ENCODE data around the gene ANKRD45.
"Not testable (repeated sequence)": the region's sequence is repeated elsewhere in the genome, so short reads cannot be mapped to it uniquely, and the experiment has no call there.

ANKRD45 gene

DNA sequence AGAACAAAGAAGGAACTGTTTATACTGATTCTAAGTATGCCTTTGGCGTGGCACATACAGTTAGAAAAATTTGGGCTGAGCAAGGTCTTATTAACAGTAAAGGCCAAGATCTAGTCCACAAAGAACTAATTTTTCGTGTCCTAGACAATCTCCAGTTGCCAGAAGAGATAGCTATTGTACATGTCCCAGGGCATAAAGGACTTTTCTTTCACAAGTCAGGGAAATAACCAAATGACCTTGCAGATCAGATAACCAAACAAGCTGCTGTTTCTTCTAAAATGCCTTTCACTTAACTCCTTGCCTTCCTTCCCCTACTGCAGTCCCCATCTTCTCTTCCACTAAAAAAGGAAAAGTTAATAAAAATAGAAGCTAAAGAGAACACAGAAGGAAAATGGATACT, 30.5 kb downstream of the ANKRD45 start:
- H3K4me2 ChIP-seq (ENCODE audit: low read length), result no peak overlapping the region
- no peak overlapping the region for H3K9ac ChIP-seq (ENCODE audit: low read depth, low read length)
- no peaks in the 10 kb centered on the region for H3K4me1 ChIP-seq (ENCODE audit: control insufficient read depth, insufficient read depth, low read length)
- no peaks in the 10 kb centered on the region for H3K9me3 ChIP-seq (replicated peaks; ENCODE audit: low read length)
- no peaks in the 10 kb centered on the region for H3K36me3 ChIP-seq (ENCODE audit: insufficient read depth, low read length)
- H3K27me3 ChIP-seq (ENCODE audit: control insufficient read depth, insufficient read depth, low read length), result no peaks in the 10 kb centered on the region
- H3K4me3 ChIP-seq (ENCODE audit: low read length), result no peak overlapping the region

DNA sequence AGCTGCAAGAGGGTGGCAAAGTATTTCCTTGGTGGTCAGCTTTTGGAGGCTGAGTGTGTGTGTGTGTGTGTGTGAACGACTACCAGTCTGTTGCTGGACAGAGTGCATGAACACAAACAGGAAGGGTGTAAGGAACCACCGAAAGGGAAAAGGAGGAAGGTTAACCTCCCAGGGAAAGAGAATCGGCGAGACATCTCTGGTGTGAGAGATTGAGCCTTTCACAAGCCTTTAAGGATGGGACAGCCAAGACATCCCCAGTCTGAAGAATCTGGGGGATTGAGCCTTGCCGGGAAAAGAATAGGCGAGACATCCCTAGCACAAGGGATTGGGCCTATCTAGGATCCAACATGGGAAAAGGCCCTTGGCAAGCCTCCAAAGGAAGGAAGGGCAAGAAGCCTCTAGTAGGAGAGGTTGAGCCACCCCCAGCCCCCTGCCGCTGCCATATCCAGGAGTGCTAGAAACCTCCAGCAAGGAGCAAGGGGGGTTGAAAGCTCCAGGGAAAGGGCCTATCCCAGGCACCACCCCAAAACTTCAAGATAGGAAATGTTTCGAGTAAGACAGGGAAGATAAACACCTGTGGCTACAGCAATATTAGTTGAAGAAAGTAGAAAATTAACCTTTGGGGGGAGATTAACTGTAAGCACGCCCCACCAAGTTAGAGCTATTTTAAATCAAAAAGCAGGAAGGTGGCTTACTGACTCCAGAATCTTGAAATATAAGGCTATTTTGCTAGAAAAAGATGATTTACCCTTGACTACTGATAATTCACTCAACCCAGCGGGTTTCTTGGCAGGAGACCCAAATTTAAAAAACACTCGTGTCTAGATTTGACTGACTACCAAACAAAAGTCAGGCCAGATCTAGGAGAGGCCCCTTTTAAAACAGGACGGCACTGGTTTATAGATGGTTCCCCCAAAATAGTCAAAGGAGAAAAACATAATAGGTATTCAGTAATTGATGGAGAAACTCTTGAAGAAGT, 31.3 kb downstream of the ANKRD45 start:
- no peaks in the 10 kb centered on the region for H3K27me3 ChIP-seq (ENCODE audit: control insufficient read depth, insufficient read depth, low read length)
- H3K36me3 ChIP-seq (ENCODE audit: insufficient read depth, low read length), result no peaks in the 10 kb centered on the region
- no peak overlapping the region for H3K4me3 ChIP-seq (ENCODE audit: low read length)
- no peak overlapping the region for H3K9ac ChIP-seq (ENCODE audit: low read depth, low read length)
- H3K9me3 ChIP-seq (replicated peaks; ENCODE audit: low read length), result no peaks in the 10 kb centered on the region
- H3K4me1 ChIP-seq (ENCODE audit: control insufficient read depth, insufficient read depth, low read length), result no peaks in the 10 kb centered on the region
- H3K4me2 ChIP-seq (ENCODE audit: low read length), result no peak overlapping the region

- H3K36me3 ChIP-seq (ENCODE audit: insufficient read depth, low read length); H3K4me3 ChIP-seq (ENCODE audit: low read length); H3K4me1 ChIP-seq (ENCODE audit: control insufficient read depth, insufficient read depth, low read length); H3K4me2 ChIP-seq (ENCODE audit: low read length); H3K27me3 ChIP-seq (ENCODE audit: control insufficient read depth, insufficient read depth, low read length); H3K9me3 ChIP-seq (replicated peaks; ENCODE audit: low read length); H3K9ac ChIP-seq (ENCODE audit: low read depth, low read length): not testable (repeated sequence)
Observed at GRCh38 chr1:173637236-173638042, 32.2 kb downstream of the ANKRD45 start.

DNA sequence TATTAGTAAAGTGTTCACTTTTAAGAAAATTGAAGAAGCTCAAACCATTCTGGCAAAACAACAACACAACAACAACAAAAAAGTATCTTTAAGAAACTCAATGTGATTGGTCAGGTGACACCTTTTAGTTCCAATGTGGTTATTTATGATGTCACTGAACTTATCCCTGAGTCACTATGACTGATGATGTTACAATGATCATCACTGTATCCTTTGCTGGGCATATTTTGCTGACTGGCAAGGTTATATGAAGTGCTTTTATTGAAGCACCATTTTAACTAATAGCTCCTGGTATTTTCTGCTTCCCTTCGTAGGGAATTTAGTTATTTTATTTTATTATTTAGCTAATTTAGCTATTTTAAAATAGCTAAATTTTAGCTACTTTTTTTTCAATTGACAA, 34.5 kb downstream of the ANKRD45 start, which contains the start of gene TEX50:
TEX50 (plus strand) TSS at position 223 of the 400 bp plus-strand sequence. CDS start 184 bp downstream, outside the sequence.
- no peaks in the 10 kb centered on the region for H3K4me1 ChIP-seq (ENCODE audit: control insufficient read depth, insufficient read depth, low read length)
- no peaks in the 10 kb centered on the region for H3K9me3 ChIP-seq (replicated peaks; ENCODE audit: low read length)
- no peak within 1 kb of the TSS for H3K9ac ChIP-seq (ENCODE audit: low read depth, low read length)
- no peaks in the 10 kb centered on the region for H3K27me3 ChIP-seq (ENCODE audit: control insufficient read depth, insufficient read depth, low read length)
- no peak within 1 kb of the TSS for H3K4me3 ChIP-seq (ENCODE audit: low read length)
- no peak within 1 kb of the TSS for H3K4me2 ChIP-seq (ENCODE audit: low read length)
- H3K36me3 ChIP-seq (ENCODE audit: insufficient read depth, low read length), result no peaks in the 10 kb centered on the region

DNA sequence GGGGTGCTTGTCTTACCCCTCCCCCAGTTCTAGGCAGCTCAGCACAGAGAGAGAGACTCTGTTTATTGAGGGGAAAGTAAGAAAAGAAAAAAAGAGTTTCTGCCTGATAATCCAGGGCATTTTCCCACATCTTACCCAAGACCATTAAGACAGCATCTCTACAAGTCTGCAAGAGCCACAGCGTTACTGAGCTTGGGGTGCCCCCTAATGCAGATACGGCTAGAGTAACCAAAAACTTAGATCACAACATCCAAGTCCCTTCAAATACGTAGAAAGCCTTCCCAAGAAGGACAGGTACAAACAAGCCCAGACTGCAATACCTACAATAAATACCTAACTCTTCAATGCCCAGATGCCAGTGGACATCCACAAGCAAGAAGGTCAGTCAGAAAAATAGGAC, 40.8 kb downstream of the ANKRD45 start:
- Histone ChIP-seq H3K4me1 (ENCODE audit: control insufficient read depth, insufficient read depth, low read length) (no peaks in the 10 kb centered on the region), H3K4me3 (ENCODE audit: low read length) (no peak overlapping the region), H3K36me3 (ENCODE audit: insufficient read depth, low read length) (no peaks in the 10 kb centered on the region), H3K4me2 (ENCODE audit: low read length) (no peak overlapping the region), H3K9me3 (replicated peaks; ENCODE audit: low read length) (no peaks in the 10 kb centered on the region), H3K27me3 (ENCODE audit: control insufficient read depth, insufficient read depth, low read length) (no peaks in the 10 kb centered on the region), H3K9ac (ENCODE audit: low read depth, low read length) (no peak overlapping the region)

DNA sequence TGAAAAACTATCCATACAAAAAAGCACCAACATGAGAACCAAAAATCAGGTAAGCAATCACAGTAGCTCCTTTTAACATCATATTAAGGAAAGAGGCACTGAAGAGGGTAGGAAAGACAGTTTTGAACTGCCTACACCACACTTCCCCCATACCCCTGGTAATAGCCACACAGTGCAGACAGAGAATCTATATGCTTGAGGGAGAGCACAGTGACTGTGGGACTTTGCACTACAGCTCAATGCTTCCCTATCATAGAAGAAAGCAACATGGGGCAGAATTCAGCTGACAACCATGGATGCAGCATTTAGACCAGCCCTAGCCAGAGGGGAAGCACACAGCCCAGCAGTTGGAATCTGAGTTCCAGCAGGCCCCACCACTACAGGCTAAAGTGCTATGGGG, 42.4 kb downstream of the ANKRD45 start:
- H3K4me3 ChIP-seq (ENCODE audit: low read length), result no peak overlapping the region

GRCh38 chr1:173616859-173617258, 52.8 kb downstream of the ANKRD45 start:
- no peaks in the 10 kb centered on the region for H3K9me3 ChIP-seq (replicated peaks; ENCODE audit: low read length)
- H3K27me3 ChIP-seq (ENCODE audit: control insufficient read depth, insufficient read depth, low read length), result no peaks in the 10 kb centered on the region
- H3K4me3 ChIP-seq (ENCODE audit: low read length), result no peak overlapping the region
- H3K9ac ChIP-seq (ENCODE audit: low read depth, low read length), result no peak overlapping the region
- no peaks in the 10 kb centered on the region for H3K4me1 ChIP-seq (ENCODE audit: control insufficient read depth, insufficient read depth, low read length)
- H3K36me3 ChIP-seq (ENCODE audit: insufficient read depth, low read length), result no peaks in the 10 kb centered on the region
- no peak overlapping the region for H3K4me2 ChIP-seq (ENCODE audit: low read length)

More for the DNA sequence above, 42.4 kb downstream of the ANKRD45 start:
- Histone ChIP-seq H3K9ac (ENCODE audit: low read depth, low read length) (no peak overlapping the region), H3K27me3 (ENCODE audit: control insufficient read depth, insufficient read depth, low read length) (no peaks in the 10 kb centered on the region), H3K36me3 (ENCODE audit: insufficient read depth, low read length) (no peaks in the 10 kb centered on the region), H3K4me2 (ENCODE audit: low read length) (no peak overlapping the region), H3K4me1 (ENCODE audit: control insufficient read depth, insufficient read depth, low read length) (no peaks in the 10 kb centered on the region), H3K9me3 (replicated peaks; ENCODE audit: low read length) (no peaks in the 10 kb centered on the region)

- H3K27me3 ChIP-seq (ENCODE audit: control insufficient read depth, insufficient read depth, low read length); H3K4me1 ChIP-seq (ENCODE audit: control insufficient read depth, insufficient read depth, low read length); H3K9me3 ChIP-seq (replicated peaks; ENCODE audit: low read length); H3K9ac ChIP-seq (ENCODE audit: low read depth, low read length); H3K36me3 ChIP-seq (ENCODE audit: insufficient read depth, low read length); H3K4me3 ChIP-seq (ENCODE audit: low read length); H3K4me2 ChIP-seq (ENCODE audit: low read length): not testable (repeated sequence)
Observed at GRCh38 chr1:173613086-173613485, 56.6 kb downstream of the ANKRD45 start.

DNA sequence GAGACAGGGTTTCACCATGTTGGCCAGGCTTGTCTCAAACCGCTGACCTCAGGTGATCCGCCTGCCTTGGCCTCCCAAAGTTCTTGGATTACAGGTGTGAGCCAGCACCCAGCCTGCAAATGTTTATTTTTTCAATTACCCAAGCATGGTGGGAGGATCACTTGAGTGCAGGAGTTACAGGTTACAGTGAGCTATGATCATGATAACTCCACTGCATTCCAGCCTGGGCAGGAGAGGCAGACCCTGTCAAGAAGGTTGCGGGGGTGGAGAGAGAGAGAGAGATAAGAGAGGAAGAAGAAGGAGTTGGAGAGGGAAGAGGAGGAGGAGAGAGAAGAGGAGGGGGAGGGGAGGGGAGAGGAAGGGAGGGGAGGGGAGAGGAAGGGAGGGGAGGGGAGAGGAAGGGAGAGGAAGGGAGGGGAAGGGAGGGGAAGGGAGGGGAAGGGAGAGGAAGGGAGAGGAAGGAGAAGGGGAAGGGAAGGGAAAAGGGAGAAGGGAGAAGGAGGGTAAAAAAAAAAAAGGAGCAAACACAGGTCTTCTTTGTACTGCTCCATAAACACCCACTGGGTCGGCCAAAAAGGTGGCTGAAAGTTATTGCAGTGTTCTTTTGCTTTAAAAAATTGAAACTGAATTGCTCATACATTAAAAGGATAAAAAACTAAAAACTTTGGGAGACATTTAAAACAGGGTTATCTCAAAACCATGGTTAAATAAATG, 61.0 kb downstream of the ANKRD45 start:
- Histone ChIP-seq H3K4me1 (ENCODE audit: control insufficient read depth, insufficient read depth, low read length) (no peaks in the 10 kb centered on the region), H3K36me3 (ENCODE audit: insufficient read depth, low read length) (no peaks in the 10 kb centered on the region)

GRCh38 chr1:173603056-173603591, 66.5 kb downstream of the ANKRD45 start, which contains the start of gene SLC9C2:
Gene SLC9C2 (minus strand): TSS chr1:173603072. CDS start chr1:173601776, 1,296 bp downstream.
- H3K9ac ChIP-seq (ENCODE audit: low read depth, low read length), result no peak within 1 kb of the TSS
- no peaks in the 10 kb centered on the region for H3K9me3 ChIP-seq (replicated peaks; ENCODE audit: low read length)
- no peaks in the 10 kb centered on the region for H3K4me1 ChIP-seq (ENCODE audit: control insufficient read depth, insufficient read depth, low read length)
- peak within 1 kb of the TSS; percentile 28 for H3K4me2 ChIP-seq (ENCODE audit: low read length)
- H3K27me3 ChIP-seq (ENCODE audit: control insufficient read depth, insufficient read depth, low read length), result no peaks in the 10 kb centered on the region
- H3K36me3 ChIP-seq (ENCODE audit: insufficient read depth, low read length), result no peaks in the 10 kb centered on the region
- H3K4me3 ChIP-seq (ENCODE audit: low read length), result no peak within 1 kb of the TSS

More for the DNA sequence above, 61.0 kb downstream of the ANKRD45 start:
- Histone ChIP-seq H3K27me3 (ENCODE audit: control insufficient read depth, insufficient read depth, low read length) (peaks cover 7% of the 10 kb centered on the region), H3K9me3 (replicated peaks; ENCODE audit: low read length) (no peaks in the 10 kb centered on the region), H3K4me3 (ENCODE audit: low read length) (no peak overlapping the region), H3K9ac (ENCODE audit: low read depth, low read length) (no peak overlapping the region), H3K4me2 (ENCODE audit: low read length) (no peak overlapping the region)

GRCh38 chr1:173601588-173601987, 68.1 kb downstream of the ANKRD45 start:
- H3K27me3 ChIP-seq (ENCODE audit: control insufficient read depth, insufficient read depth, low read length), result no peaks in the 10 kb centered on the region
- H3K36me3 ChIP-seq (ENCODE audit: insufficient read depth, low read length), result no peaks in the 10 kb centered on the region
- no peak overlapping the region for H3K4me2 ChIP-seq (ENCODE audit: low read length)
- H3K9ac ChIP-seq (ENCODE audit: low read depth, low read length), result no peak overlapping the region
- H3K4me1 ChIP-seq (ENCODE audit: control insufficient read depth, insufficient read depth, low read length), result no peaks in the 10 kb centered on the region
- H3K9me3 ChIP-seq (replicated peaks; ENCODE audit: low read length), result no peaks in the 10 kb centered on the region
- H3K4me3 ChIP-seq (ENCODE audit: low read length), result no peak overlapping the region
